ENCODE results near the gene ERP44.
"Not testable (repeated sequence)": the region's sequence is repeated elsewhere in the genome, so short reads cannot be mapped to it uniquely, and the experiment has no call there.

The ERP44 gene

DNA sequence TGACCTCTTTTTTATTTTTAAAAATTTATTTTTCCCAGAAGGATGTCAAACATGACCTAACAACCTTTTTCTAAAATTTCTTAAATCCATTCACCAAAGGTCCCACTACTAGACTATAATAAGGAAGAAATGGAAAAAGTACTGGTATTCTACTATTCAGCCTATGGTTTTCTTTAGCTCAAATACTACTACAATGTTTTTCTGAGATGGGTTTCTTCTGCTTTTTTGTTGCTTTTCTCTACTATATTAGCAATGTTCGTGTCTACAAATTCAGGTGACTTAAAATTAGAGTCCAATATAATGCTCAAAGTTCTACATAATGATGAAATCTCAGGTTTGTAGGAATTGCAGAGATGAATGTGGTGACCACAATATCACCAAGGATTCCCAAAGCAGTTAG lies 7.9 kb downstream of the ERP44 start:
- no peak for DNase-seq
- TF ChIP-seq GATA1 (IDR thresholded peaks at IDR 0.05; ENCODE audit: low read depth, low read length) (no peak), POLR2A (IDR thresholded peaks at IDR 0.05; ENCODE audit: low read length) (no peak)

DNA sequence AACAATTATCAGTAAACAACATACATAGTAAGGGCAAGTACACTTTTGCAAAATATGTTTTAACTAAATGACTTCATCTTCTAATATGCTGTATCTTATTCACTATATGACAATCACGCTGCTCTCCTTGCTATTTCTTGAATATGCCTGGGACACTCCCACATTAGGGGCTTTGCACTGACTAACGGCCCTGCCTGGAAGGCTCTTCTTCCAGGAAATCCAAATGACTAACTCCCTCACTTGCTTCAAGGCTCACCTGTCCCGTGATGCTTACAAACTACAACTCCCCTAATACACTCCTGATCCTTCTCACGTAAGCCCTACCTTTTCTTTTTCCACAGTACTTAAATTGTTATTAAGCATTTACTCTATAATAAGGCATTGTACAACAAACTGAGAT lies 10.6 kb downstream of the ERP44 start:
- TF ChIP-seq GATA1 (IDR thresholded peaks at IDR 0.05; ENCODE audit: low read depth, low read length) (no peak), POLR2A (IDR thresholded peaks at IDR 0.05; ENCODE audit: low read length) (no peak)
- DNase-seq: peak; percentile 11 to 43

DNA sequence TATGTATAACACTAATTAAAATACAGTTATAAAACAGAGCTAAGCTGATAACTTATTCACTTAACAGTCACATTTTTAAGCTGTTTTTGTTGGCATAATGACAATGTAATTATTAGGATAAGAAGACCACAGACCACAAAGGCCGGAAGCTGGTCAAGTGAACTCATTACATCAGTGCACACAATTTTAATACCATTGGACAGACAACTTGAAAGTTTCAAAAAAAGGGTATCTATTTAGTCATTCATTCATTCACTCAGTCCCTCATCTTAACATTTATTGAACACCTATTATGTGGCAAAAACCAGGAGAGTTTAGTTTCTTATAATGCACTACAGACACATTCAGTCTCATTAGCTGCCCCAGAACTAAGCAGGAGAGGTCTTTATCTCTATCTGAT lies 11.6 kb downstream of the ERP44 start:
- DNase-seq: peak; percentile 46 to 67
- TF ChIP-seq GATA1 (IDR thresholded peaks at IDR 0.05; ENCODE audit: low read depth, low read length) (no peak), POLR2A (IDR thresholded peaks at IDR 0.05; ENCODE audit: low read length) (no peak)

DNA sequence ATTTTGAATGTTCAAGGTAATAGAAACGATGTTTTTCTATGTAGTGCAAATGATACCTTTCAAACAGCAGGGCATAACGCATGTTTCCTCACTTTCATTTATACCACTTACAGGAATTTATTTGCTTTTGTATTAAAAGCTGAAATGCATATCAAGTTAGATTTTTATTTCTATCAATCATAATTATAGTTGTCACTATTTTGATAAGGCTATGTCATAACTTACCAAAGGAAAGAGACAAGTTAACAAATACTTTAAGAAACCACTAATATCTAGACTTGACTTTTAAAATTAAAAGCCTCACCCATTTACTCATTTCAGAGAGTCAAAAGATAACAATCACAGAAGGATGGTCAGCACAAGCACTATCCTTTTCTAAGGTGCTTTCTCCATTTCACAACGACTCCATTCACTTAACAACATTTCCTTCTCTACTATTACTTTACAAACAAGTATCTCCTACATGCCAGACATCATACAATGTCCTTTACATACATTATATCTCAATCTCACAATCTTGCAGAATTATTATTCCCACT lies 12.6 kb downstream of the ERP44 start:
- DNase-seq: peak in 1 of 2 experiments; percentile 19
- TF ChIP-seq POLR2A (IDR thresholded peaks at IDR 0.05; ENCODE audit: low read length) (no peak), GATA1 (IDR thresholded peaks at IDR 0.05; ENCODE audit: low read depth, low read length) (no peak)

DNA sequence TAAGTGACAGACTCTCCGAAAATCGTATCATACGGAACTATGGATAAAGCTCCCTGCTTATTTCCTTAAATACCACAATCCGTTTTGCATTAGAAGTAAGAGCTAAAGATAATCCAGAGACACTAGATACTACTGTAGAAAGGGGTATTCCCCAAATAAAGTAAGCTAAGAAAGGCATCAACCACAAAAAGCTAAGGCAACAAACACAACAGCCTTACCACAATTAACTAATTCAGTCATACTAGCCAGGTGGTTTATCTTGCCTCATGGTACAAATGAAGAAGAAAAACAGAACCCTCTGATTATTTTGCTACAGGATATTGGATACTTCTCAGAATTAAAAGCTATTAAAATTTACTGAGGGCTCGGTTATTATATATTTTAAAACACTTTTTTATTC lies 14.1 kb downstream of the ERP44 start:
- TF ChIP-seq GATA1 (IDR thresholded peaks at IDR 0.05; ENCODE audit: low read depth, low read length) (no peak), POLR2A (IDR thresholded peaks at IDR 0.05; ENCODE audit: low read length) (no peak)
- DNase-seq: peak; percentile 47 to 55

DNA sequence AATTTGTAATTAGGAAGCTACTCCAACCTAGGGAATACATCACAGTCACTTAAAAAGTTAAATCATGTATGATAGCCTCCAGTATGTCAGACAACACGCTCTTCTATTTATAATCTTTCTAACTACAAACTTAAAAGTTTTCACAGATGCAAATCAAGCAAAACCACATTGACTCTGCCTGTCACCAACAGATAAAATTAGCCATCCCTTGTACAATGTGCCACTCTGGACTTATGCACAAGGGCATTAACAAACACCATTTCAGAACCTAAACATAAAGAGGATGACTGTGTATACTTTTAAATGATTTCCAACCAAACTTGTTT lies 14.7 kb downstream of the ERP44 start:
- TF ChIP-seq GATA1 (IDR thresholded peaks at IDR 0.05; ENCODE audit: low read depth, low read length): peak; percentile 15
- TF ChIP-seq POLR2A (IDR thresholded peaks at IDR 0.05; ENCODE audit: low read length): no peak
- peak; percentile 82 to 92 for DNase-seq

DNA sequence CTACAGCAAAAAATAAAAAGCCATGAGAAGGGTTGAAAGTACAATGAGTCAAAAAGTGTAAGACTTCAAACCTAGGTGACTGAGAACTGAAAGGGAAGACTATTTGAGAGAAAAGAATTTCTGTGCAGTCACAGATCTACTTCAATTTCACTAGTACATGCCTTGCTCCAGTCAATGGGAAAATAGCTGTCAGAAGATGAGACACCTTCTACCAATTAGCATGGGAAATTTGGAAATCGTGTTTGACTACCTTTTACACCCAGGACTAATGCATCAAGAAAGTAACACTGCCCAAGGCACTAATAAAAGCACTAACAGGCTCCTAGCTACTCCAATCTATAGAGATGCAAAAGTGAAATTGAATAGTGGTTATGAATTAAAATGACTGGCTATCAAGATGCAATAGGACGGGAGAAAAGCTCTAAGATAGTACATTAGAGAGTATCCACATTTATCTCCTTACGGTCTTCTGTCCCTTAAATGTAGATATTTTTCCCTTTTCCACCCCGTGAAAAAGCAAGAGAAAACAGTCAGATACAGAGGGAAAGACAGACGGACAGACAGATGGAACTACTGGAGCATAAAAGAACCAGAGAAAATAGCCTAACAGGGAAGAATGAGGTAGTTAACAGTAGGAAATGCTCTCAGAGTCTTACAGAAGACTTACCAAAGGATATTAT lies 15.2 kb downstream of the ERP44 start:
- TF ChIP-seq POLR2A (IDR thresholded peaks at IDR 0.05; ENCODE audit: low read length) (no peak), GATA1 (IDR thresholded peaks at IDR 0.05; ENCODE audit: low read depth, low read length) (no peak)

DNA sequence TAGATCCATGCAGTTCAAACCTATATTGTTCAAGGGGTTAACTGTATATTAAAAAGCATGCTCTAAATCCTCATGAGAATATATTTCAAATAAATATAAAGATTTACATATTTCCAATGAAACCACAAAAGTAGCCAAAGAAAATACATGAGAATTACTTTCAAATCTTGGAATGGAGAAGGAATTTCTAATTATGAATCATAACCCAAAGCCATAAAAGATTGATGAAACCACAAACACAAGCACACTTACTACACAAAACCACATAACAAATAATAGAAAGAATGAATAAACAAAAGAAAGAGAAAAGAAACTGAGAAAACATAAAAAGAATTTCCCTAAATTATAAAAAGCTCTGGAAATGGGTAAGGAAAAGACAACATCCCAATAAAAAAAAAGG lies 16.0 kb downstream of the ERP44 start:
- DNase-seq: no peak
- TF ChIP-seq GATA1 (IDR thresholded peaks at IDR 0.05; ENCODE audit: low read depth, low read length): no peak
- no peak for TF ChIP-seq POLR2A (IDR thresholded peaks at IDR 0.05; ENCODE audit: low read length)

More for the DNA sequence above, 15.2 kb downstream of the ERP44 start:
- peak; percentile 63 to 67 for DNase-seq

DNA sequence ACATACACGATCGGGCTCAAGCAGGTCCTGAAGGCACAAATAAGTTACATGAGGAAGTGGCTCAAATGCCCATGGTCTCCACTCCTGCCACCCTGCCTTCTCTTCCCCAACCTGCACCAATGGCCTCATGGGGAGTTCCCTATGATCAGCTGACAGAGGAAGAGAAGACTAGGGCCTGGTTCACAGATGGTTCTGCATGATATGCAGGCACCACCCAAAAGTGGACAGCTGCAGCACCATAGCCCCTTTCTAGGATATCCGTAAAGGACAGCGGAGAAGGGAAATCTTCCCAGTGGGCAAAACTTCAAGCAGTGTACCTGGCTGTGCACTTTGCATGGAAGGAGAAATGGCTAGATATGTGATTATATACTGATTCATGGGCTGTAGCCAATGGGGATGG lies 22.5 kb downstream of the ERP44 start:
- peak; percentile 68 to 83 for DNase-seq

DNA sequence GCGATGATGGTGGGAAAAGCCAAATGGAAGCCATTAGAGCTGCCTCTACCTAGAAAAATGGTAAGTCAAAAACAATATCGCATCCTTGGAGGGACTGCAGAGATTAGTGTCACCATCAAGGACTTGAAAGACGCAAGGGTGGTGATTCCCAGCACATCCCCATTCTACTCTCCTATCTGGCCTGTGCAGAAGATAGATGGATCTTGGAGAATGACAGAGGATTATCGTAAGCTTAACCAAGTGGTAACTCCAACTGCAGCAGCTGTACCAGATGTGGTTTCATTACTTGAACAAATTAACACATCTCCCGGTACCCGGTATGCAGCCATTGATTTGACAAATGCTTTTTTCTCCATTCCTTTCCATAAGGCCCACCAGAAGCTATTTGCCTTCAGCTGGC lies 23.8 kb downstream of the ERP44 start:
- no peak for DNase-seq
- TF ChIP-seq GATA1 (IDR thresholded peaks at IDR 0.05; ENCODE audit: low read depth, low read length): no peak
- no peak for TF ChIP-seq POLR2A (IDR thresholded peaks at IDR 0.05; ENCODE audit: low read length)

DNA sequence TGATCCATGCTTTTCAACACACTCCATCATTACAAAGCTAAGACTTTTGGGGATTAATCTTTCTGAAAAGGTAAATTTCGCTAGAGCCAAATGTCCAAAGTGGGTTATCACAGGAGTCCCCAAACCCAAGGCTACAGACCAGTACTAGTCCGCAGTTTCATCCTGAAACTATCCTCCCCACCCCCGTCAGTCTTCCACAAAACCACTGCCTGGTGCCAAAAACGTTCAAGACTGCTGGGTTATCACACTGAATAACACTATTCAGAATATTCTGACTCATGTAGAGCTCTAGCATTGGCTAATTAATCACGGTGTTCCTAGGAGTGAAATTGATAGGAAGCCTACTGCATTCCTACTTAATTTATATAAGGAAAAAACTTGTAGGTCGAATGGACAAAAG lies 24.7 kb downstream of the ERP44 start:
- DNase-seq: peak in 1 of 2 experiments; percentile 26
- TF ChIP-seq POLR2A (IDR thresholded peaks at IDR 0.05; ENCODE audit: low read length): no peak
- no peak for TF ChIP-seq GATA1 (IDR thresholded peaks at IDR 0.05; ENCODE audit: low read depth, low read length)

DNA sequence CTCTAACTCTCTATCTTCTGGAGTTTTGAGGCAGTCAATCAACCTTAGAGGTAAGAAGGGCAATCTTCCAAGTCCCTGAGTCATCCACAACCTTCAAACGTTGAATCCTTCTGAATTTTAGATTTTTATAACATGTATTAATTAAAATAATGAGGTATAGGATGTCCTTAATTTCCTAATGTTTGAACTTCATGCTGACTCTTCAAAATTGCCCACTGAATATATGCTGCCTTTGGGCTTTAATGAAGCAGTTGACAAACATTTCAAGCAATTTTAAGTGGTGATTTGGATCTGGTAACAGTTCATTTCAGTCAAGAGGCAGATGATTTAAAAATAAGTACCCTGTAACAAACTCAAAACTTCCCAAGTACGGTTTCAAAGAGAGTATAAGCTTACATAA lies 26.0 kb downstream of the ERP44 start:
- no peak for DNase-seq
- TF ChIP-seq GATA1 (IDR thresholded peaks at IDR 0.05; ENCODE audit: low read depth, low read length) (no peak), POLR2A (IDR thresholded peaks at IDR 0.05; ENCODE audit: low read length) (no peak)

DNA sequence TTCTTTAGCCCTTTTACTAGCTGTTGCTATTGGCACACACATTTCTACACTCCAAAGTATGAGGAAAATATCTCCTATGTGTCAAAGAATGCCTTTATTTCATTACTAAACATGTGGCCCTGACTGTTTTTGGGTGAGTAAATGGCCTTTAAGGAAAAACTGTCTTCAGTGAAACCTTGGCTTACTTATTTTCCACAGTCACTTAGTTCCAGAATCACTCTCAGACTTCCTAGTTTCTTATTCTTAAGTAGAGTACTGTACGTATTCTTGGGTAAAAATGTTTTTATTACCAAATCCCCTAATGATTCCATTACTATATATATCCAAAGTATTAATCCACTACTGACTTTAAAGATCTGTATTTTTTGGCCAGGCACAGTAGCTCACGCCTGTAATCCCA lies 27.5 kb downstream of the ERP44 start:
- TF ChIP-seq GATA1 (IDR thresholded peaks at IDR 0.05; ENCODE audit: low read depth, low read length) (no peak), POLR2A (IDR thresholded peaks at IDR 0.05; ENCODE audit: low read length) (no peak)
- no peak for DNase-seq

DNA sequence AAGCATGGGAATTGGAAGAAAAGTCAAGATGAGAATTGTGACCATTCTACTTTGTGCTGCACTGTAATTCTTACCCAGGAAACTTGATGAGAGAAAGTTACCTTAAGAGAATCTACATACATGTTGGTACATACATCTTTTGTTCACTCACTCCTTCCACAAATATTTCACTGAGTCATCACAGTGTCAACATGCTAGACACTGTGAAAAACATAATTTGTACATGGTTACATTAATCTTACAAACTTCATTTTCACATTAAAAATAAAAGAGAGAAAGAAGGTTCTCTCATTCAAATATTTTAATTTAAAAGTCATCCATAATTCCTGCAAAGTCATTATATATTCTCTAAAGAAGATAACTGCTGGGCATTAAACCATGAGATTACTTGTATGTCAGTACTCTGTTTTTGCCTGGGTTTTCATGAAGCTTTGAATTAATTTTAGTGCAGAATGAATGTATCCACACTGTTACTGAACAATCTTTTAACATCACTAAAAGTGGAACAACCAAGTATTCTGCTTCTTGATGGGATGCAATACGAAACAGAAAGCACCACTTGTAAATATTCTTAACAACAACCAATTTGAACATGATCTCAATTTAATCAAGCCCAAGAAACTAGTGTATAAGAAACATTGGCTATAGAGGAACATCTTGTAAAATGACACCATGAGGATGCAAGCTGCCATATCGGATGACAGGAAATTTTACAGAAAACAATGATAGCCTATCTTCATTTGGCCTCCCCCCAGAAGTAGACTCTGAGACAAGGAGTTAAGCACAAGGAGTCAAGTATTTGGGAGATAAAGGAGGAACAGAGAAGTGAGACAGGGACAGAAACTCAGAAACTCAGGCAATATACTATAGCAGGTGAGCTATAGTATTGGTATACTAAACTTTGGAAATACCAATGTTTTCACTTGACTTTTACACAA lies 28.4 kb downstream of the ERP44 start:
- TF ChIP-seq GATA1 (IDR thresholded peaks at IDR 0.05; ENCODE audit: low read depth, low read length): no peak
- TF ChIP-seq POLR2A (IDR thresholded peaks at IDR 0.05; ENCODE audit: low read length): no peak
- DNase-seq: peak; percentile 80 to 94

DNA sequence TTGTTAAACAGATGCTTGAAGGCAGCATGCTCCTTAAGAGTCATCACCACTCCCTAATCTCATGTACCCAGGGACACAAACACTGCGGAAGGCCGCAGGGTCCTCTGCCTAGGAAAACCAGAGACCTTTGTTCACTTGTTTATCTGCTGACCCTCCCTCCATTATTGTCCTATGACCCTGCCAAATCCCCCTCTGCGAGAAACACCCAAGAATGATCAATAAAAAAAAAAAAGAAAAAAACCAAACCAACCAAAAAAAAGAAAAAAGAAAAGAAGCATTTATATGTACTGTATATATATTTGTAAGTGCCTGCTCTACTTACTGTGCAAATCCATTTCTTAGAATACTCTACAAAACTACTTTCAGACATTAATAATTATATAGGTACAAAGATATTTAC lies 29.7 kb downstream of the ERP44 start:
- DNase-seq: not testable (repeated sequence)

DNA sequence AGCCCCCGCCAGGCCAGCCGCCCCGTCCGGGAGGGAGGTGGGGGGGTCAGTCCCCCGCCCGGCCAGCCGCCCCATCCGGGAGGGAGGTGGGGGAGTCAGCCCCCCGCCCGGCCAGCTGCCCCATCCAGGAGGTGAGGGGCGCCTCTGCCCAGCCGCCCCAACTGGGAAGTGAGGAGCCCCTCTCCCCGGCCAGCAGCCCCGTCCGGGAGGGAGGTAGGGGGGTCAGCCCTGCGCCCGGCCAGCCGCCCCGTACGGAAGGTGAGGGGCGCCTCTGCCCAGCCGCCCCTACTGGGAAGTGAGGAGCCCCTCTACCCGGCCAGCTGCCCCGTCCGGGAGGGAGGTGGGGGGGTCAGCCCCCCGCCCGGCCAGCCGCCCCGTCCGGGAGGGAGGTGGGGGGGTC lies 30.8 kb downstream of the ERP44 start:
- DNase-seq: not testable (repeated sequence)

Data from erythroblast (primary cell).